GM04504 (cell line): Measurements from ENCODE around the gene PDZD7.
A peak's percentile ranks its signal among the peaks of the same experiment; 100 is the strongest.

Experiments used
- DNase-seq: peaks from one replicate; pipeline ENCODE4 v3.0.0-alpha.2; 2012; ENCODE audit warnings: low read depth

Gene PDZD7

DNA sequence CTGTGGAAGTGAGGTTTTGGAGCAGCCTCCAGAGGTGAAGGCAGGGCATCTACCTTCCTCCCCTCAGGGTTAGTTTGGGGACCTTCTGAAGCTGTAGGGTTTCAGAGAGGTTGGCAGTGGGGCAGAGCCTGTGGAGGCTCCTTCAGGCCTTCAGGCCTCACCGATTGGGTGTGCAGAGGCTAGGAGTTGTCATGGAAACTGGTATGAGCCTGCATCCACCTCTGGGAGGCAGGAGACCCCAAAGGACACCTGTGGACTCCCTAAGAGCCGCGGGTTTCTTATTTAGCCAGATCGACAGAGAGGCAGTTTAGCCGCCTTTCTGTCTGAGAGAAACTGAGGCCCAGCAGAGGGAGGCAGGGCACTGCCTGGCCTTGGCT, 29.3 kb downstream of the PDZD7 start:
- no peak for DNase-seq

DNA sequence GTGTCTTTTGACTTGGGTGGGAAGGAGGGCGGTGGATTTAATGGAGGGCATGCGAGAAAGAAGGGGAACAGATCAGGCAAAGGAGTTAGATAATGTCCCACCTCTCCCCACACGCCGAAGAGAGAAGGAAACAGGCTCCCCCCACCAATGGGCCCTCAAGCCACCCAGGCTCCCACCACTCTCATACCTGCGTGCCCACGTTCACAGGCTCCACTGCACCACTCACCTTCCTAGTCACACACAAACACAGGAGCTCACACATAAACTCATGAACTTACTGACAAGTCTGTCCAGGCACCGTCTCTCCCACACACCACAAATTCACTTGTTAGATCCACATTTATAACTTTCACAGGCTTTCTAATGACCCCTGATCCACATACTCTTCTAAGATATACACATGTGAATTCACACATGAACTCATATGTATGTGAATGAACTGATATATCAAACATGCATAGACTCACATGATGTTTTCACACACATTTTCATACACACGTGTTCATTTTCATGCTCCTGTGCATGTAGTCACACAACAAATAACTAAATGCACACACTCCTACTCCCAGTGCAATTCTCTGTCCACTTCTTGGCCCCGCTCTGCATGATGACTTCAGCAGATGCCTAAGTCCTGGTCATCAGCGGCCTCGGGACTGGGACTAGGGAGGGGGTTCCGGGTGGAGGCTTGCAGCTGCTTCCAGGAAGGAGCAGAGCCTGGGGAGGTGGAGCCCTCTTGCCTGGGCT, 29.8 kb downstream of the PDZD7 start:
- peak; percentile 85 for DNase-seq

- no peak for DNase-seq
Measured at GRCh38 chr10:101000127-101000914, 30.6 kb downstream of the PDZD7 start.

DNA sequence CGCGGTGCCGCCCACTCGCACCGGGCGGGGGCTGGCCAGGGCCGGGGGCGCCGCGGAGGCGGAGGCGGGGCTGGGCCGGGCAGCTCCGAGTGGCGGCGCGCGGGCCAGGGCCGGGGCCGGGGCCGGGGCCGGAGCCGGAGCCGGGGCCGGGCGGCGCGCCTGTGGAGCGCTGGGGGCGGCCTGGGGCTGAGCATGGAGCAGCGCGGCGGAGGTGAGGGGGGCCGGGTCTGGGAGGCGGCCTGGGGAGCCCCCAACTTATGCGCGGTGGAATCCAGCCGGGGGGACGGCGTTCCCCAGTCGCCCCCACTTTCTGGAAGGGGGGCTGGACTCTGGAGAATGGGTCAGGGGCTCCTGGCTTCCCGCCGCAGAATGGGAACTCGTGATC, 31.2 kb downstream of the PDZD7 start, which contains the start of gene LZTS2:
TSS of gene LZTS2 (plus strand) at position 67 of the 385 bp plus-strand sequence. CDS start 2,731 bp downstream, outside the sequence.
- DNase-seq = no peak

GRCh38 chr10:100998991-100999741, 31.8 kb downstream of the PDZD7 start:
- peak; percentile 48 for DNase-seq

GRCh38 chr10:100998183-100998990, 32.5 kb downstream of the PDZD7 start:
- DNase-seq = peak; percentile 62

- DNase-seq = peak; percentile 58
Measured at GRCh38 chr10:100997360-100998182, 33.4 kb downstream of the PDZD7 start.

GRCh38 chr10:100996678-100997359, 34.1 kb downstream of the PDZD7 start:
- no peak for DNase-seq

DNA sequence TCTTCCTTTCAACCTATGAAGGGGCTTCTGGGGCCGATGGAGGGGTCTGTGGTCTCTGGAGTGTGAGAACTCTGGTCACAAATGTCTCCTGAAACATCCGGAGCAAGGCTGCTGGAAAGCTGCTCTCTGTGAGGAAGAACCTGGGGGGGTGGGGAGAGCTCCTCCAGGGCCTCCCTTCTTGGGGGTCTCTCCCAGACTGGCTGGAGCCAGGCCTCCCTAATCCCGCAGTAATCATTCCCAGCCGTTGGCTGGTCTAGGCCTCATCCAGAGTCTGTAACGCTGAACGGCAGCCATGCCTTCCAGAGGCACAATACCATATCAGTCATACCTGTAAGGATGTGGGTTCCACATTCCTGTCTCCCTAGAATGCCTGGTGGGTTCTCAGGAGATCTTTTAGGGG, 35.7 kb downstream of the PDZD7 start:
- no peak for DNase-seq

DNA sequence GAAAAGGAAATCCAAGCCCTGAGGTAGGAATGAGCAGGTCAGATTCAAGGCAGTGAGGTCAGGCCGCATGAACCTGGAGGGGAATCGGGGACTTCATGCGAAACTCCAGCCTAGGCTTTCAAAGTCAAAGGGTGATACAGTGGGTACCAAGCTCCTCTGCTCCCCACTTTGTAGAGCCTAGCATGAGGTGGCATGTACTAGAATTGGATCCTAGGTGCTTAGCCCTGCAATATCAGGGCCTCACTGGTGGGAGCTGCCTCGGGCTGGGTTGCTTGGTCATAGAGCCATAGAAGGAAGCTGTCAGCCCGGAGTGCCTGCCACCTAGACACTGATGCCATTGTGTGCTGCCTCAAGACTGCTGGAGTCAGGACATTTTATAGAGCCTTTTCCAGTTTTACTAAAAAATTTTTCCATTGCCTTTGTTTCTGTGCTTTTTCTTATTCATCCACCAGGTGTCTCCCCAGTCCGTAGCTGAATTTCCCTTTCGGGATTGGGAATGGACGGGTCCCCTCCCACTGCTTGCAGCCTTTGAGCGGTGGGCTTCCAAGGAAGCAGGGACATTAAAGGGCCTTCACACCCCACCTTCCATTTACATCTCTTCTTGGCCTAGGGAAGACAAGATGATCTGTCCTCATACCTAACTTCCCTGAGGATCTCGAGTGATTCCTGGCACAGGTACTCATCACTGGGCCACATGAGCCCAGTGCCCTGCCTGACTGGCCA, 36.8 kb downstream of the PDZD7 start:
- no peak for DNase-seq

- no peak for DNase-seq
Measured at GRCh38 chr10:100989088-100989487, 41.8 kb downstream of the PDZD7 start.

DNA sequence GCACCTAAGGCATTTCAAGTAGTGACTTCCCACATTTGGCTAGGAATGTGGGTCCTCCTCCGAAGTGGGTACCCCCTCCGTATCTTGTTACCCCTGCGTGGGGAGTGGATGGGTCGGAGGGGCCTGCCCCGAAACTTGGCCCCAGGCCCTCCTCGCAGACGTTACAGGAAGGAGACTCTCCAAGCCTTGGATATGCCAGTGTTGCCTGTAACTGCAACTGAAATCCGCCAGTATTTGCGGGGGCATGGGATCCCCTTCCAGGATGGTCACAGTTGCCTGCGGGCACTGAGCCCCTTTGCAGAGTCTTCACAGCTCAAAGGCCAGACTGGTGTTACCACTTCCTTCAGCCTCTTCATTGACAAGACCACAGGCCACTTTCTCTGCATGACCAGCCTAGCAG, 42.8 kb downstream of the PDZD7 start:
- DNase-seq = no peak

DNA sequence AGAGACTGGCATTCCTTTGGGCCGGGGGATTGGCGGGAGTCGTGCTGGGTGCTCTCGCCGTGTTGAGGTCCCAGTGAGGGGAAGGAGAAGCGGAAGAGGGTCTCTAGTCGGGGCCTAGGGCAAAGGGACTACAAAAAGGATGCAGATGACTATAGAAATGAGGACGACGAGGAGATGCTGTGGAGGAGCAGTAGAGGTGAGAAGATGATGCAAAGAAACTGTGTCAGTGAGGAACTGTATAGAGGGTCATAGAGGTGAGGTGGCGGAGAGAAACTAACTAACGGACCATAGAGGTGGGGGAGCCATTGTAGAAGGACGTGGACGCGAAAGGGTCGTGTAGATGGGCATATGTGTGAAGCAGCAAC, 43.3 kb downstream of the PDZD7 start:
- no peak for DNase-seq

GRCh38 chr10:100986952-100987684, 43.8 kb downstream of the PDZD7 start, which contains the start of the genes MRPL43 and TWNK:
MRPL43 (minus strand) TSS chr10:100987497; CDS start chr10:100987443, 54 bp downstream.
TWNK (plus strand) TSS chr10:100987543; CDS start chr10:100988211, 668 bp downstream.
- DNase-seq = peak; percentile 35

DNA sequence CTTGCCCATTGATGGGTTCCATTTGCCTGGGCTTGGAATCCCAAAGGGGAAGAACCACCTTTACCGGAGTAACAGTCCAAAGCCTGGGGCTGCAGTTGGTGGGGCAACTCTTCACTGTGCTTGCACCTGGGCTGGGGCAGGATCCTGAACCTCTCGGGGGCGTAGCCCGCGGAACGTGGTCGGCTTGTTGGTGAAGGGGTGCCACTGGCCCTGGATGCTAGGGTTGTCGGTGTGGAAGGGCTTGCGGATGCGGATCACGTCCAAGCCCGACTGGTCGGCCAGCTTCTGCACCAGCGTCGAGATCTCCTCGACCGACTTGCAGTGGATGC, 44.3 kb downstream of the PDZD7 start:
- DNase-seq = no peak

GRCh38 chr10:100985336-100985735, 45.6 kb downstream of the PDZD7 start:
- DNase-seq = no peak

DNA sequence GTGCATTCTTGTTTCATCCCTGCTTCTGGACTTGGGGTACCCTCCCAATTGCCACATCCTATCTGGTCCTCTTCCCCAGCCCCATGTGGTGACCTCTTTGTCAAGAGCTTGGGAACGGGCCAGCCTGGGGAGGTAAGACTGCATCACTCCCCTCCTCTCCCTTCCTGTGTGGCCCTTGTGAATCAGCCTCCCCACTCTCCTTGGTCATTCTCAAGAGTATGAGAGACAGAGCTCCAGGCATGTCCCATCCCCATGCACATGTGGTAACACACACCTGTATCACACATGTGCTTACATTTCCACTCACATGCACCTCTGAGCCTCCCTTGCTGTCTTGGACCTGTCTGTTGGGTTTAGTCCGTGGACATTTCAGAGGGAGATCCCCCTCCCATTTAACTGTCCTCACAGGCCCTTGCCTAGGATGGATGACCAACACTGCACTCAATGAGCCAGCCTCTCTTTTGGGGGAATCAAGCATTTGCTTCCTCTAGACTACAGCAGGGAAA, 46.2 kb downstream of the PDZD7 start:
- no peak for DNase-seq

GRCh38 chr10:100983868-100984671, 46.9 kb downstream of the PDZD7 start:
- DNase-seq = no peak
